ENCODE measurements around the gene ADAMTS20.

- TF ChIP-seq CTCF (IDR thresholded peaks at IDR 0.05), result no peak
- no peak for TF ChIP-seq POLR2A (IDR thresholded peaks at IDR 0.05)
Observed at GRCh38 chr12:43550831-43551271, 1.2 kb downstream of the ADAMTS20 start.
